Nephron progenitor cell (in vitro differentiated cells): Measurements from ENCODE around the gene CACNA1A.
"Not testable (repeated sequence)": the region's sequence is repeated elsewhere in the genome, so short reads cannot be mapped to it uniquely, and the experiment has no call there.

Experiments
- DNase-seq: peaks from one replicate; pipeline ENCODE4 v3.0.0; 2021
- H3K27ac Mint-ChIP-seq: 2 replicates; pipeline ENCODE4 v1.8.0; 2021; ENCODE audit warnings: mild to moderate bottlenecking, moderate library complexity, mixed read lengths
- H3K27me3 Mint-ChIP-seq: 2 replicates; pipeline ENCODE4 v1.8.0; 2021; ENCODE audit warnings: mild to moderate bottlenecking, low read depth, mixed read lengths; ENCODE audit not compliant: poor library complexity
- H3K36me3 Mint-ChIP-seq: 2 replicates; pipeline ENCODE4 v1.8.0; 2021; ENCODE audit warnings: low read depth, mixed read lengths
- H3K4me1 Mint-ChIP-seq: 2 replicates; pipeline ENCODE4 v1.8.0; 2021; ENCODE audit warnings: mixed read lengths
- H3K4me3 Mint-ChIP-seq: 2 replicates; pipeline ENCODE4 v1.8.0; 2021; ENCODE audit warnings: mild to moderate bottlenecking, moderate library complexity, mixed read lengths
- H3K9me3 Mint-ChIP-seq: 2 replicates; pipeline ENCODE4 v1.8.0; 2021; ENCODE audit warnings: mild to moderate bottlenecking, moderate library complexity, mixed read lengths
- CTCF ChIP-seq: fragments of 200-600 bp; sonication (generic); IDR thresholded peaks from 2 replicates; pipeline ENCODE4 v1.5.0; 2021; ENCODE audit warnings: antibody characterized with exemption

The CACNA1A gene

GRCh38 chr19:13262450-13262849 lies 243.8 kb downstream of the CACNA1A start:
- Mint-ChIP-seq H3K27me3 (peaks cover 48% of the 10 kb centered on the region), H3K4me1 (no peaks in the 10 kb centered on the region), H3K27ac (no peak overlapping the region), H3K36me3 (no peaks in the 10 kb centered on the region), H3K4me3 (no peak overlapping the region), H3K9me3 (peaks cover under 1% of the 10 kb centered on the region)
- TF ChIP-seq CTCF = peak; percentile 28
- DNase-seq = no peak

GRCh38 chr19:13260883-13261653 lies 245.2 kb downstream of the CACNA1A start:
- Mint-ChIP-seq H3K27ac (no peak overlapping the region), H3K36me3 (no peaks in the 10 kb centered on the region), H3K27me3 (peaks cover 60% of the 10 kb centered on the region), H3K4me3 (no peak overlapping the region), H3K4me1 (no peaks in the 10 kb centered on the region), H3K9me3 (peaks cover 14% of the 10 kb centered on the region)
- TF ChIP-seq CTCF = no peak
- DNase-seq = no peak

- no peak for DNase-seq
- H3K36me3 Mint-ChIP-seq = no peaks in the 10 kb centered on the region
- TF ChIP-seq CTCF = no peak
Measured at GRCh38 chr19:13256918-13257317, 249.4 kb downstream of the CACNA1A start.

GRCh38 chr19:13256398-13256797 lies 249.9 kb downstream of the CACNA1A start:
- Mint-ChIP-seq H3K9me3 (peaks cover 14% of the 10 kb centered on the region), H3K27me3 (peaks cover 55% of the 10 kb centered on the region)
- DNase-seq, H3K27ac Mint-ChIP-seq, H3K4me3 Mint-ChIP-seq, H3K36me3 Mint-ChIP-seq, H3K4me1 Mint-ChIP-seq: not testable (repeated sequence)

More at GRCh38 chr19:13256918-13257317, 249.4 kb downstream of the CACNA1A start:
- H3K4me1 Mint-ChIP-seq = no peaks in the 10 kb centered on the region
- peaks cover 56% of the 10 kb centered on the region for H3K27me3 Mint-ChIP-seq
- no peak overlapping the region for H3K4me3 Mint-ChIP-seq
- no peak overlapping the region for H3K27ac Mint-ChIP-seq
- peaks cover 14% of the 10 kb centered on the region for H3K9me3 Mint-ChIP-seq

- Mint-ChIP-seq H3K27ac (no peak overlapping the region), H3K4me3 (no peak overlapping the region), H3K36me3 (no peaks in the 10 kb centered on the region), H3K9me3 (peaks cover 14% of the 10 kb centered on the region), H3K4me1 (no peaks in the 10 kb centered on the region), H3K27me3 (peaks cover 51% of the 10 kb centered on the region)
- DNase-seq = no peak
- no peak for TF ChIP-seq CTCF
Measured at GRCh38 chr19:13255719-13256059, 250.6 kb downstream of the CACNA1A start.

- Mint-ChIP-seq H3K27ac (no peak overlapping the region), H3K36me3 (no peaks in the 10 kb centered on the region), H3K27me3 (peaks cover 47% of the 10 kb centered on the region), H3K4me1 (no peaks in the 10 kb centered on the region), H3K9me3 (peaks cover 14% of the 10 kb centered on the region), H3K4me3 (no peak overlapping the region)
- DNase-seq = no peak
- TF ChIP-seq CTCF = no peak
Measured at GRCh38 chr19:13255041-13255718, 251.1 kb downstream of the CACNA1A start.
